IMR-90 (cell line): Measurements from ENCODE around the gene IL36B.

Source experiments
- BHLHE40 ChIP-seq: fragments of 150-350 bp; IDR thresholded peaks from 2 replicates; pipeline ENCODE4 v1.6.1; 2016; ENCODE audit warnings: mild to moderate bottlenecking, low read depth, low read length
- CEBPB ChIP-seq: IDR thresholded peaks from 2 replicates; pipeline ENCODE4 v1.6.1; 2012; ENCODE audit warnings: low read depth, low read length, improper control_type of control experiment
- CTCF ChIP-seq: conservative IDR thresholded peaks from 2 replicates; pipeline ENCODE4 v1.5.1; 2012; ENCODE audit warnings: mild to moderate bottlenecking, low read depth, low read length, improper control_type of control experiment
- FOS ChIP-seq: fragments of 150-350 bp; IDR thresholded peaks from 2 replicates; pipeline ENCODE4 v1.6.1; 2016; ENCODE audit warnings: low read depth, low read length
- MAZ ChIP-seq: IDR thresholded peaks from 2 replicates; pipeline ENCODE4 v1.6.1; 2012; ENCODE audit warnings: low read depth, mild to moderate bottlenecking, low read length, improper control_type of control experiment, moderate library complexity, borderline replicate concordance
- MXI1 ChIP-seq: IDR thresholded peaks from 2 replicates; pipeline ENCODE4 v1.6.1; 2012; ENCODE audit warnings: low read depth, mild to moderate bottlenecking, low read length, moderate library complexity, borderline replicate concordance
- NFE2L2 ChIP-seq: fragments of 150-350 bp; IDR thresholded peaks from 2 replicates; pipeline ENCODE4 v1.6.1; 2016; ENCODE audit warnings: low read depth, mild to moderate bottlenecking, low read length
- POLR2A ChIP-seq: IDR thresholded peaks from 2 replicates; pipeline ENCODE4 v1.6.1; 2012; ENCODE audit warnings: mild to moderate bottlenecking, low read depth, low read length
- RAD21 ChIP-seq: IDR thresholded peaks from 2 replicates; pipeline ENCODE4 v1.6.1; 2012; ENCODE audit warnings: low read length, improper control_type of control experiment
- RCOR1 ChIP-seq: IDR thresholded peaks from 2 replicates; pipeline ENCODE4 v1.6.1; 2012; ENCODE audit warnings: mild to moderate bottlenecking, low read length, improper control_type of control experiment; ENCODE audit not compliant: insufficient replicate concordance
- RFX5 ChIP-seq: IDR thresholded peaks from 2 replicates; pipeline ENCODE4 v1.8.0; 2012; ENCODE audit warnings: low read depth, mild to moderate bottlenecking, low read length, moderate library complexity
- SMC3 ChIP-seq: fragments of 150-350 bp; IDR thresholded peaks from 2 replicates; pipeline ENCODE4 v1.6.1; 2016; ENCODE audit warnings: low read depth, mild to moderate bottlenecking, antibody characterized with exemption, low read length, moderate library complexity

DNA sequence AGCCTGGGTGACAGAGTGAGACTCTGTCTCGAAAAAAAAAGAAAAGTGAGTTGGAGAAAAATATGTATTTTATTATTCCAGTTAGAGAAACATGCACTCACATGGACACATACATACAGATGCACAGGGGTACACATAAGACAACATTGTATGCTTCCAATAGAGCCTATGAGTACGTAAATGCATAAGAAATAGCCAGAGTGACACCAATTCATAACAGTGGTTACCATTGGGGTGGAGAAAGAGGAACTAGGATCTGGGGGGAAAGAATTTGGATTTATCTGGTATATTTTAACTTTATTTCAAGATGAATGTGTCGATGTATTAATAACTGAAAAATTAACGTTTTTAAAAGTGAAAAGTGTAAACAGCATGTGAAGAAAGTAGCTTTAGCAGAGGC is 31.4 kb downstream of the IL36B start:
- no peak for TF ChIP-seq CTCF
- no peak for TF ChIP-seq POLR2A
- no peak for TF ChIP-seq RAD21
- no peak for TF ChIP-seq MXI1
- TF ChIP-seq BHLHE40, result no peak
- no peak for TF ChIP-seq RCOR1
- TF ChIP-seq NFE2L2, result no peak
- TF ChIP-seq RFX5, result no peak
- no peak for TF ChIP-seq SMC3
- TF ChIP-seq FOS, result no peak
- TF ChIP-seq CEBPB, result no peak
- TF ChIP-seq MAZ, result no peak
